MCF 10A (cell line): ENCODE data around the gene MAP2K4. TPM values are rescaled to one million over a fixed set of nuclear protein-coding genes. Genes with fewer than 3 reads are reported as not detected.

Source experiments
- BruUV-seq: library from RNA; stranded (reverse); fragments of 400-500 nt; replicated peaks from 2 replicates; lab custom pipeline; 2021; lab: Mats Ljungman, UMichigan
- CTCF ChIA-PET: fragments of 300-600 bp; sonication (Branson Sonifier 250); formaldehyde crosslinking; extraction: SDS; loops from one replicate; lab custom pipeline; 2021; ENCODE audit warnings: antibody characterized with exemption, inconsistent platforms; lab: Yijun Ruan, JAX
- POLR2A ChIA-PET: fragments of 300-600, 350-650 bp; sonication (Branson Sonifier 250); formaldehyde crosslinking; extraction: SDS; loops from one replicate; lab custom pipeline; 2020; ENCODE audit warnings: antibody characterized with exemption, inconsistent platforms; lab: Yijun Ruan, JAX
- DNase-seq: peaks from one replicate; pipeline ENCODE4 v3.0.0-alpha.2; 2018; ENCODE audit not compliant: unreplicated experiment
- H3K27ac Mint-ChIP-seq: one replicate; pipeline ENCODE4 v1.8.0; 2022; ENCODE audit warnings: mild to moderate bottlenecking, low read depth, mixed read lengths; ENCODE audit not compliant: unreplicated experiment
- H3K27me3 Mint-ChIP-seq: one replicate; pipeline ENCODE4 v1.8.0; 2022; ENCODE audit warnings: mixed read lengths; ENCODE audit not compliant: insufficient read depth, unreplicated experiment
- H3K36me3 Mint-ChIP-seq: one replicate; pipeline ENCODE4 v1.8.0; 2022; ENCODE audit warnings: mild to moderate bottlenecking, moderate library complexity, mixed read lengths; ENCODE audit not compliant: insufficient read depth, unreplicated experiment
- H3K4me1 Mint-ChIP-seq: one replicate; pipeline ENCODE4 v1.8.0; 2022; ENCODE audit warnings: mixed read lengths; ENCODE audit not compliant: insufficient read depth, unreplicated experiment
- H3K4me3 Mint-ChIP-seq: one replicate; pipeline ENCODE4 v1.8.0; 2022; ENCODE audit warnings: mild to moderate bottlenecking, moderate library complexity, mixed read lengths; ENCODE audit not compliant: unreplicated experiment
- H3K9me3 Mint-ChIP-seq: one replicate; pipeline ENCODE4 v1.8.0; 2022; ENCODE audit warnings: mixed read lengths; ENCODE audit not compliant: unreplicated experiment
- intact Hi-C: fragments of 100-400 bp; cut with micrococcal nuclease; formaldehyde crosslinking; loops from 2 replicates; pipeline ENCODE4 v1.14.1; 2022
- total RNA-seq: library from RNA; stranded (reverse); gene quantifications from 2 replicates; pipeline ENCODE4 v1.2.3, GENCODE V29; 2022
- TF ChIP-seq, protein P1 (sequence below): fragments of 200-600 bp; IDR thresholded peaks from one replicate; pipeline ENCODE4 v1.8.0; 2022; ENCODE audit warnings: antibody characterized with exemption, mild to moderate bottlenecking; ENCODE audit not compliant: unreplicated experiment

Gene MAP2K4
- total RNA-seq, 1 experiment from 2014 or later: 29.2 TPM

DNA sequence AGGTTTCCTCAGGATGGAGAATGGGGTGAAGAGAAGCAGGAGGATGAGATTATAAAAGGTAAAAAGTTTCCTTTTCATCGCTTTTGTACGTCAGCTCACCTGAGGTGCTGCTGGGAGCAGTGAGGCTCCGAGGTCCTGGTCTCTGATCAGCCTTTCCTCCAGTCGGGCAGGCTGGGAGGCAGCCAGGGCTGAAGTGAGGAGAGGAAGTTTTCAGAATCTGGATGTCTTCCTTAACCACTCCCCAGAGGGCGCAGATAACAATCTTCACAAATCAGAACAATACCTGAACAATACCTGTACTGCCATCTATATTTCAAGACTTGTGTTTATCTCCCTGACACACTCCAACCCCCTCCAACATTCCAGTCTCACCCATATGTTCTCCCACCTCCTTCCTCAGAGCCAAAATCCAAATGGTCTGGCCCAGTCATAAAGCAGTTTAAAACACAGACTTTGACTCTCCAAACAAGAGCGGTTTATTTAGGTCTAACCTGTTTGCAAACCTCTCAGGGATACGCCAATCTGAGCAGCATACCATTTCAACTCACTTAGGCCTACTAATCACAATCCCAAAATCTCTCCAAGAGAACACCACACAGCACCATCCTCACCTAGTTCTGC, 30.2 kb upstream of the MAP2K4 start:
- no peak overlapping the region for H3K4me3 Mint-ChIP-seq
- no peaks in the 10 kb centered on the region for H3K9me3 Mint-ChIP-seq
- H3K4me1 Mint-ChIP-seq: no peaks in the 10 kb centered on the region
- peaks cover 20% of the 10 kb centered on the region for H3K36me3 Mint-ChIP-seq
- BruUV-seq: no TSS peak
- no peaks in the 10 kb centered on the region for H3K27me3 Mint-ChIP-seq
- no peak overlapping the region for H3K27ac Mint-ChIP-seq
- TF ChIP-seq, protein P1, sequence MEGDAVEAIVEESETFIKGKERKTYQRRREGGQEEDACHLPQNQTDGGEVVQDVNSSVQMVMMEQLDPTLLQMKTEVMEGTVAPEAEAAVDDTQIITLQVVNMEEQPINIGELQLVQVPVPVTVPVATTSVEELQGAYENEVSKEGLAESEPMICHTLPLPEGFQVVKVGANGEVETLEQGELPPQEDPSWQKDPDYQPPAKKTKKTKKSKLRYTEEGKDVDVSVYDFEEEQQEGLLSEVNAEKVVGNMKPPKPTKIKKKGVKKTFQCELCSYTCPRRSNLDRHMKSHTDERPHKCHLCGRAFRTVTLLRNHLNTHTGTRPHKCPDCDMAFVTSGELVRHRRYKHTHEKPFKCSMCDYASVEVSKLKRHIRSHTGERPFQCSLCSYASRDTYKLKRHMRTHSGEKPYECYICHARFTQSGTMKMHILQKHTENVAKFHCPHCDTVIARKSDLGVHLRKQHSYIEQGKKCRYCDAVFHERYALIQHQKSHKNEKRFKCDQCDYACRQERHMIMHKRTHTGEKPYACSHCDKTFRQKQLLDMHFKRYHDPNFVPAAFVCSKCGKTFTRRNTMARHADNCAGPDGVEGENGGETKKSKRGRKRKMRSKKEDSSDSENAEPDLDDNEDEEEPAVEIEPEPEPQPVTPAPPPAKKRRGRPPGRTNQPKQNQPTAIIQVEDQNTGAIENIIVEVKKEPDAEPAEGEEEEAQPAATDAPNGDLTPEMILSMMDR: no peak
- POLR2A ChIA-PET: interaction anchor here (0.9 kb wide), 1 partner anchor 47 kb away, joined by 3 read pairs; no protein-coding TSS in a partner anchor
- CTCF ChIA-PET: interaction anchor here (0.6 to 6.9 kb wide), 6 partner anchors 9 to 1290 kb away, joined by 3 to 66 read pairs (median 6); no protein-coding TSS in a partner anchor
- no peak for DNase-seq
- intact Hi-C loops: no loop called here

DNA sequence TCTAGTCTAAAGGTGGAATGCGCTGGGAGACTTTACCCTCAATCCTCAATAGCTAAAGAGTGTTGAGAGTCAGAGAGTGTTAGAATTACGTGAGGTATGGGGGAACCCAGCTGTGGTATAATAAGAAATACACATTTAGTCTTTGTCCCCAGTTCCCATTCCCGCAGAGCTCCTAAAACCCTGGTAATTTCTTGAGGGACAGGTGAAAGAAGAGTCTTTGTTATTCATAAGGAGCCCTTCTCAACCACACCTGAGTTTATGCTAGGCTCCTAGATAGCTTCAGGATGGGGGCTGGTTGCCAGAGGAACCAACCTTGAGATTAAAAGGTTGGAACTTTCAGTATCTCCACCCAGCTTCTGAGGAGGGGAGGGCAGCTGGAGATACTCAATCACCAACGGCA, 29.2 kb upstream of the MAP2K4 start:
- BruUV-seq: no TSS peak
- DNase-seq: no peak
- TF ChIP-seq, protein P1: no peak
- CTCF ChIA-PET: interaction anchor here (0.6 to 6.9 kb wide), 8 partner anchors 8 to 1291 kb away, joined by 3 to 66 read pairs (median 4); no protein-coding TSS in a partner anchor
- Mint-ChIP-seq H3K27ac (no peak overlapping the region), H3K4me3 (no peak overlapping the region), H3K4me1 (no peaks in the 10 kb centered on the region), H3K9me3 (no peaks in the 10 kb centered on the region), H3K36me3 (peaks cover 20% of the 10 kb centered on the region), H3K27me3 (no peaks in the 10 kb centered on the region)
- POLR2A ChIA-PET: interaction anchor here (1.1 kb wide), 1 partner anchor 31 kb away, joined by 3 read pairs; no protein-coding TSS in a partner anchor
- intact Hi-C loops: no loop called here

DNA sequence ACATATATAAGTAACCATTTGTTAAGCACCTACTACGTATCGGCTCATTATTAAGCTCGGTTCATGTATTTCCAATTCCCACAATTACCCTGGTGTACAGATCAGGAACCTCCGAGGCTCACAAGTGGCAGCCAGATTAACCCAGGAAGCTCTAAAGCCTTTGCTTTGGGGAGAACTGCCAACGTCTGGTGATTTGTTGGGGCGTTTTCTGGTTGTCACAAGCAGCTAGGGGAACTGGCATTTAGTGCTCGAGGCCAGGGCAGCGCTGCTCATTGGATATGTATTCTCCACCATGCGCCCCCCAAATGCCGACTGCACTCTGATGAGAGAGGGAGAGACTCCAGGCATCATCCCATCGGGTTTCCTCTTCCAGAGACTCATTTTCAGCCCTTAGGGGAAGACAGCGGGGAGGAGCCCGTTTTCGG, 23.9 kb upstream of the MAP2K4 start:
- peaks cover 15% of the 10 kb centered on the region for H3K36me3 Mint-ChIP-seq
- ChIA-PET CTCF (interaction anchor here (0.5 to 2.8 kb wide), 14 partner anchors 9 to 1122 kb away, joined by 3 to 7 read pairs (median 4); no protein-coding TSS in a partner anchor), POLR2A (interaction anchor here (0.7 to 6.5 kb wide), 36 partner anchors 10 to 1409 kb away, joined by 3 to 184 read pairs (median 5); partner anchors contain the start of genes ADPRM, ELAC2, MAP2K4 and SCO1)
- BruUV-seq: TSS peak; percentile 61
- H3K27ac Mint-ChIP-seq: peak overlapping the region; percentile 92
- TF ChIP-seq, protein P1: no peak
- H3K4me1 Mint-ChIP-seq: peaks cover 8% of the 10 kb centered on the region
- DNase-seq: peak; percentile 56
- intact Hi-C loops: no loop called here
- peaks cover 6% of the 10 kb centered on the region for H3K9me3 Mint-ChIP-seq
- H3K27me3 Mint-ChIP-seq: no peaks in the 10 kb centered on the region
- H3K4me3 Mint-ChIP-seq: peak overlapping the region; percentile 82
